HUES6 (cell line): ENCODE measurements around the gene OSBPL1A.

ENCODE experiments used
- H3K27ac ChIP-seq: 2 replicates; pipeline ENCODE4 v1.7.0; 2013; ENCODE audit warnings: low read depth, mild to moderate bottlenecking, low read length, inconsistent platforms
- H3K27me3 ChIP-seq: 2 replicates; pipeline ENCODE4 v1.6.1; 2013; ENCODE audit warnings: low read length; ENCODE audit not compliant: control insufficient read depth, insufficient read depth
- H3K36me3 ChIP-seq: 2 replicates; pipeline ENCODE4 v1.6.1; 2013; ENCODE audit warnings: low read length; ENCODE audit not compliant: control insufficient read depth, insufficient read depth
- H3K4me1 ChIP-seq: 2 replicates; pipeline ENCODE4 v1.6.1; 2013; ENCODE audit warnings: low read length; ENCODE audit not compliant: control insufficient read depth, insufficient read depth
- H3K4me3 ChIP-seq: 2 replicates; pipeline ENCODE4 v1.5.1; 2013; ENCODE audit warnings: low read depth, low read length
- H3K9ac ChIP-seq: one replicate; pipeline ENCODE4 v1.6.1; 2013; ENCODE audit warnings: mild to moderate bottlenecking, low read length
- H3K9me3 ChIP-seq: 2 replicates; pipeline ENCODE4 v1.6.1; 2013; ENCODE audit warnings: low read depth, low read length; ENCODE audit not compliant: control insufficient read depth, insufficient read depth

Gene OSBPL1A

GRCh38 chr18:24185805-24186204, 211.8 kb downstream of the OSBPL1A start:
- Histone ChIP-seq H3K27me3 (no peaks in the 10 kb centered on the region), H3K4me3 (no peak overlapping the region), H3K4me1 (peaks cover 13% of the 10 kb centered on the region; the same call in 1 of the 2 replicates), H3K36me3 (no peaks in the 10 kb centered on the region), H3K9ac (no peak overlapping the region), H3K9me3 (no peaks in the 10 kb centered on the region), H3K27ac (no peak overlapping the region)

DNA sequence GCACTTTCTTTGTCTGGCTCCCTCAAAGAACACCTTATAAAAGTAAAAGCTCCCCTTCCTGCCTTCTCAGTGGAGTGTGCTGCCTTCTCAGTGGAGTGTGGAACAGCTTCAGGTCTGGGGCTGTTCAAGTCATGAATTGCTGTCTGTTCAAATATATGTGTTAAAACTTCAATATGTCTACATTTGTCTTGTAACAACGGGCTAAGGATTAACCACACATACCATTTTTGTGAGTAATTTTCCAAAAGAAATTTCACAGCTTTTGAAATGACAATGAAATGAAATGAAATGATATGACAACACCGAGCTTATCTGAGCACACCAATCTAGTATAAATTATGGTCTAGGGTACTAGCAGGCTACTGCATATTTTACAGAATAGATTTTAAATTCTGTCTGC, 215.8 kb downstream of the OSBPL1A start:
- Histone ChIP-seq H3K4me1 (peaks cover 13% of the 10 kb centered on the region; the same call in 1 of the 2 replicates), H3K36me3 (peaks cover 4% of the 10 kb centered on the region), H3K9me3 (no peaks in the 10 kb centered on the region), H3K9ac (no peak overlapping the region), H3K4me3 (no peak overlapping the region), H3K27ac (no peak overlapping the region), H3K27me3 (no peaks in the 10 kb centered on the region)

DNA sequence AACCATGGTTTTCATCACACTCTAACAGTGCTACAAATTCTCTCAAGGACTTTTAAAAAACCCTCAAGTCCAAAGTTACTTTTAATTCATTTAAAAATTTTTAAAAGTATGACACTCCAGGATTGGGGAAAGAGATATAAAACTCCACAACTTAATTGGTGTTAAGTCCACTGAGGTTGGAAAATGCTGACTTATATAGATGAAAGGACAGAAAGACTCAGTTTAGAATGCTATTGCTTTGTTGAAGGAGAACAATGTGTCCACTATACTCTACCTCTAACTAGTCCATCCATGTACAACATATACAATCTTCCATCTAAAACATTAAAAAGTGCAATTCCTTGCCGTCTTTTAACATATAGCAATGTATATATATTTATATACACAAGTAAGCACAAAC, 217.6 kb downstream of the OSBPL1A start:
- no peak overlapping the region for H3K27ac ChIP-seq
- no peak overlapping the region for H3K9ac ChIP-seq
- no peak overlapping the region for H3K4me3 ChIP-seq
- no peaks in the 10 kb centered on the region for H3K9me3 ChIP-seq
- H3K36me3 ChIP-seq, result peaks cover 4% of the 10 kb centered on the region
- H3K4me1 ChIP-seq, result peaks cover 13% of the 10 kb centered on the region; the same call in 1 of the 2 replicates
- H3K27me3 ChIP-seq, result no peaks in the 10 kb centered on the region

- no peak overlapping the region for H3K4me3 ChIP-seq
- H3K27ac ChIP-seq, result no peak overlapping the region
- H3K9ac ChIP-seq, result no peak overlapping the region
- H3K9me3 ChIP-seq, result no peaks in the 10 kb centered on the region
- peaks cover 13% of the 10 kb centered on the region; the same call in 1 of the 2 replicates for H3K4me1 ChIP-seq
- no peaks in the 10 kb centered on the region for H3K27me3 ChIP-seq
- H3K36me3 ChIP-seq, result peaks cover 4% of the 10 kb centered on the region
Measured at GRCh38 chr18:24177499-24178133, 220.0 kb downstream of the OSBPL1A start.

- H3K4me3 ChIP-seq, result no peak overlapping the region
- peaks cover 4% of the 10 kb centered on the region for H3K36me3 ChIP-seq
- no peak overlapping the region for H3K27ac ChIP-seq
- H3K9ac ChIP-seq, result no peak overlapping the region
- no peaks in the 10 kb centered on the region for H3K9me3 ChIP-seq
- H3K27me3 ChIP-seq, result no peaks in the 10 kb centered on the region
- H3K4me1 ChIP-seq, result peaks cover 7% of the 10 kb centered on the region; the same call in 1 of the 2 replicates
Measured at GRCh38 chr18:24176727-24177416, 220.8 kb downstream of the OSBPL1A start.

- Histone ChIP-seq H3K9ac (no peak overlapping the region), H3K4me1 (no peaks in the 10 kb centered on the region), H3K36me3 (peaks cover 8% of the 10 kb centered on the region), H3K27me3 (no peaks in the 10 kb centered on the region), H3K9me3 (no peaks in the 10 kb centered on the region), H3K27ac (no peak overlapping the region; the same call in 1 of the 2 replicates), H3K4me3 (no peak overlapping the region)
Measured at GRCh38 chr18:24173997-24174396, 223.6 kb downstream of the OSBPL1A start.

DNA sequence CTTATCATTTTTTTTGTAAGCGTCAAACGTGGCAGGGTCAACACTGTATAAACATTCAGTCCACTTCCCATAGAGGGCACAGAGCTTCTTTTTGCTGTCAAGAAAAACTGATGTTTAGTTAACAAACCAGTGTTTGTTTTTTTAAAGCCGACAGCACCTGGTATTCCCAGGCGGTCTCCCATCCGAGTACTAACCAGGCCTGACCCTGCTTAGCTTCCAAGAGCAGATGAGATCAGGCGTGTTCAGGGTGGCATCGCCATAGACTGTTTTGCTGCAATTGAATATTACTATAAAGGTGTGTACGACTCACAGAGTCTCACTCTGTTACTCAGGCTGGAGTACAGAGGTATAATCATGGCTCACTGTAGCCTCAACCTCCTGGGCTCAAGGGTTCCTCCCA, 227.3 kb downstream of the OSBPL1A start:
- no peaks in the 10 kb centered on the region for H3K9me3 ChIP-seq
- H3K36me3 ChIP-seq, result peaks cover 34% of the 10 kb centered on the region
- H3K4me3 ChIP-seq, result no peak overlapping the region
- H3K9ac ChIP-seq, result no peak overlapping the region
- H3K27me3 ChIP-seq, result no peaks in the 10 kb centered on the region
- no peak overlapping the region for H3K27ac ChIP-seq
- H3K4me1 ChIP-seq, result no peaks in the 10 kb centered on the region

DNA sequence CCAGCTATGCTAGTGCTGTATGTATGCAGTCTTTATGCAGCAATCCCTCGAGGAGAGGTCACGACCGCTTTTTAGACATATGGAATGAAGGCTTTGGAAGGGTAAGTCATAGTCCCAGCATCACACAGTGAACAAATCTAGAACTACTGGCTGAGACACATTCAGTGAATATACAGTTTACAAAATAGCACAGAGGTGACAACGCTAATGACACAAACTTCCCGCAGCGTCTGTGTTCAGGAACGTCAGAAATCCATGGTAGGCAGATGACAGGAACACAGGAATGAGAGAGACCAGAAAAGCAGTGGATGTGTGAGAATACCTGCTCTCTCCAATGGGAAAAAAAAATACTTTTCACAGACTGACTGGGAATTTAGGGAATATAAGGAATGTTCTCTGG, 229.1 kb downstream of the OSBPL1A start:
- Histone ChIP-seq H3K27me3 (no peaks in the 10 kb centered on the region), H3K4me3 (no peak overlapping the region), H3K4me1 (no peaks in the 10 kb centered on the region), H3K9me3 (no peaks in the 10 kb centered on the region), H3K27ac (no peak overlapping the region), H3K36me3 (peaks cover 45% of the 10 kb centered on the region), H3K9ac (no peak overlapping the region)

DNA sequence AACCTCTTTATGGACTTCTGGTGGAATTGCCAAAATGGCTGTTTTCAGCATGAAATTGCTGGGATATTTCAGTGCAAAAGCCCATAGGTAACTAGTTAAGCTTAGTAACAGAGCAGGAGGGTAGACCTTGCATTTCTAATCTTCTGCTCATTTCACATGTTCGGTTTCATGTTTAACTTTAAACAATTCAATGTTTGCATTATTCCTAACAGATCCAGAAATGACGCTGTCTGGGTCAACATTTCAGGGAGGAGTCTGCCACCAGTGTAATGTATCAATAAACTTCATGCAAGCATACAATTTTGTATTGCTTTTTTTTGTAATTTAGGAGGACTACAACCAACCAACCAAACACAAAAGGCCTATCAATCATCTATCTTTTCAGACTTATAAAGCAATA, 236.3 kb downstream of the OSBPL1A start:
- H3K9me3 ChIP-seq, result no peaks in the 10 kb centered on the region
- H3K9ac ChIP-seq, result no peak overlapping the region
- no peaks in the 10 kb centered on the region for H3K27me3 ChIP-seq
- H3K4me1 ChIP-seq, result no peaks in the 10 kb centered on the region
- peaks cover 71% of the 10 kb centered on the region for H3K36me3 ChIP-seq
- no peak overlapping the region for H3K4me3 ChIP-seq
- H3K27ac ChIP-seq, result no peak overlapping the region

GRCh38 chr18:24160086-24160485, 237.5 kb downstream of the OSBPL1A start:
- no peak overlapping the region for H3K27ac ChIP-seq
- H3K27me3 ChIP-seq, result no peaks in the 10 kb centered on the region

GRCh38 chr18:24157855-24158254, 239.8 kb downstream of the OSBPL1A start:
- Histone ChIP-seq H3K9me3 (no peaks in the 10 kb centered on the region), H3K36me3 (peaks cover 63% of the 10 kb centered on the region), H3K27ac (no peak overlapping the region), H3K4me1 (no peaks in the 10 kb centered on the region; the same call in 1 of the 2 replicates), H3K27me3 (no peaks in the 10 kb centered on the region), H3K9ac (no peak overlapping the region), H3K4me3 (no peak overlapping the region)

More at GRCh38 chr18:24160086-24160485, 237.5 kb downstream of the OSBPL1A start:
- Histone ChIP-seq H3K9ac (no peak overlapping the region), H3K4me3 (no peak overlapping the region), H3K36me3 (peaks cover 67% of the 10 kb centered on the region), H3K4me1 (no peaks in the 10 kb centered on the region; the same call in 1 of the 2 replicates), H3K9me3 (no peaks in the 10 kb centered on the region)
